ENCODE measurements around the gene NDUFB4.

NDUFB4 gene

GRCh38 chr3:120640231-120640630 is 44.1 kb downstream of the NDUFB4 start:
- DNase-seq, result no peak

DNA sequence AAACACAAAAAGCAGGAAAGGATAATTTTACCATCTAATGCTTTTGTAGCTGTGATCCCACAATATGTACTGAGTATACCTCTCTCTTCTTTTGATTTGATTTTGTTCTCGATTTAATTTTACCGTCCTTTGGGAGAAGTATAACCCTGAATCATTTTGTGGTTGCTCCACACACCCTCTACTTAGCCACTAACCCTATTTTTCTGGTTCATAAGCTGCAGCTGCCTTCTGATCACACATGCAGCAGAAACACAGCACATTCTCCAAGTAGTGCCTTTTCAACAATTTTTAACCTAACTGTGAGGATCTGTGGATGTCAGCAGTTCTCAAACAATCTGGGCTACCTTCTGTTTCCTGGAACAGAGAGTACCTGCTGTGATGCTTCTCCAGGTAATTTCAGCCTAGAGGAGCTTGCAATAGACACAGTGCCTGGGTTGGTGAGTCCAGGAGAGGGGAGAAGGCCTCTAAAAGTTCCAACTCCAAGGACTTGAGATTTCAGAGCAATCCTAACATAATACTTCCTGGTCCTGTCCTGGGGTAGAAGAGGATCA is 45.6 kb downstream of the NDUFB4 start:
- DNase-seq, result no peak

DNA sequence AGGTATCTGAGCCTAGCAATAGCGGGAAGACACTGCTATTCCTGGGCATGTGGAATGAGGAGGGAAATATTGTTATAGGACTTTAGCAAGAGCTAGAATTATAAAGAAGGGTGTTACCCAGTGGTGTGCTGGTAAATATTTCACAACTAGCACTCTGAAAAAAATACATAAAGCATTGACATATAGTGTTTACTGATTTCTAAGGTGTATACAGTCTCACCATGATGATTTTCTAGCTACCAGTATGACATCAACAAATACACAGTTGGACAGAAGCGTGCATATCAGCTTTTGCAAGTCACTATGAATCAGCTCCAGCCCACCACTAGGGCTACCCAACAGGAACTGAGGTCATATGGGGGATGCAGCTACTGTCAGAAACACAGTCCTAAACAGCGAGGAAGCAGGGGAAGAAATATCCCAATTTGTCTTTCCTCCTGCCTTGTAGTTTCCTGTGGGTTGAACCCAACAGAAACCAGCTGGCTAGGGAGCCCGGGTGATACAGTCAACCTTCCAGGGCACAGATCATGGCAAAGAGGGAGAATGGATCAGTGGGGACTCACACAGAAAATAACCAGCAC is 46.3 kb downstream of the NDUFB4 start:
- peak; percentile 55 for DNase-seq

- DNase-seq, result peak; percentile 64
Observed at GRCh38 chr3:120645083-120645845, 49.1 kb downstream of the NDUFB4 start.

DNA sequence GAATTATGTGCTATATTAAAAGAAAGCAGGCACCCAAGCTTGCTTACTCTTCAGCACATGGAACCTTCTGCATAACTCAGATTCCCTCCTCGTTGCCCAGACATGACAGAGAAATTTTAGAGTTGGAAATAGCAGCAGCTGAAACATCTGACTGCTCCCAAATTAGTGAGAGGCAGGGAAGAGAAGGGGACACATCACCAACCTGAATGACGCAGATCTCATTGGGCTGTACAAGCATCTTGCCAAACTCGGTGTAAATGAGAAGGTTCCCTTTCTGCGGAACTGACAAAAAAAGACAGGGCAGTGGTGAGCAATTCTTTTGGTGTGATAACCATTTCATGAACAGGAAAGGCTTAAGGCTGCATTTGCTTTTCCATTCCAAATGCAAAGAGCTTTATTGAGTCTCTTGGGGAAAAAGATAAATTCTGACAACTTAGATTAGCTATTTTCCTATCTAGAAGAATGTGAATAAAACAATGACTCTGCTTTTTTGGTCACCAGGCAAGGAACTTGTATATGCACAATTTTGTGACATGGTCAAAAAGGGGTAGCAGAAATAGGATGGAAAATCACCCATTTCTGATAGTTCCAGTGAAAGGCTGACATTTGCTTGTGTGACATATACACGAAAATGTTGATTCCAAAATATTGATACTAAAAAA is 50.8 kb downstream of the NDUFB4 start:
- DNase-seq, result no peak

- no peak for DNase-seq
Observed at GRCh38 chr3:120648290-120648689, 52.2 kb downstream of the NDUFB4 start.

- no peak for DNase-seq
Observed at GRCh38 chr3:120649830-120650233, 53.7 kb downstream of the NDUFB4 start.

- no peak for DNase-seq
Observed at GRCh38 chr3:120650311-120650710, 54.2 kb downstream of the NDUFB4 start.

Data from fibroblast of upper back skin (primary cell).